Spleen (tissue), 7 donors: ENCODE measurements around the gene SUPT20HL2.

Experiments
- POLR2A ChIP-seq, 3 donors: fragments of 450-650 bp; IDR thresholded peaks; one replicate each; pipeline ENCODE4 v1.5.1; 2017; ENCODE audit warnings: antibody characterized with exemption in 3 of 3, mild to moderate bottlenecking in 1 of 3
- TF ChIP-seq, protein P1 (sequence below), 11 experiments: fragments of 200-600 bp in 7 of 11; fragments of 450-650 bp in 4 of 11; sonication (generic) in 4 of 11; IDR thresholded peaks in 8 of 11; conservative IDR thresholded peaks in 3 of 11; 1 replicate in 7 of 11; 2 replicates in 4 of 11; pipeline versions ENCODE4 v1.4.0 to v1.8.0; 2016 to 2021; ENCODE audit warnings: antibody characterized with exemption in 11 of 11, inconsistent platforms in 4 of 11, mild to moderate bottlenecking in 1 of 11
- donor health status: DM: no; HTN: no; CAD: no; lungs with moderate emphysema.
- donor health status: DM: no; HTN: no; CAD: no.
- donor health status: DM: no; HTN: no; CAD: no.

DNA sequence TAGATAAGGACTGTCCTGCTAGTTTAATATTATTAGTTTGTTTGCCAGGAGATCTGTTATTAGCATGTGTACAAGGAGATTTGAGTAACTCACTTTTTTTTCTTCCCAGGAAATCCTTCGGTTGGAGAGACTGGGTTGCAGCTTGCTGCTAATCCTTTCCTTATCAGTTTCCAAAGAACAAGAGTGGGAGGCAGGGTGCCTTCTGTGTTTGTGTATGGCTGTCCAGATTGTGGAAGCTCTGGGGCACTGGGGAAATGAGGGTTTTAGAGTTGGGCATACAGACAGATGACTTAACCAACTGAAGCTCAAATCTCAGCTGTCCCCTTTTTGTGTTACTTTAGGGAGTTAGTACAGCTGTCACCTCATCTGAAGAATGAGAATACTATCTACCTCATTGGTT is 34.0 kb upstream of the SUPT20HL2 start:
- TF ChIP-seq, protein P1, sequence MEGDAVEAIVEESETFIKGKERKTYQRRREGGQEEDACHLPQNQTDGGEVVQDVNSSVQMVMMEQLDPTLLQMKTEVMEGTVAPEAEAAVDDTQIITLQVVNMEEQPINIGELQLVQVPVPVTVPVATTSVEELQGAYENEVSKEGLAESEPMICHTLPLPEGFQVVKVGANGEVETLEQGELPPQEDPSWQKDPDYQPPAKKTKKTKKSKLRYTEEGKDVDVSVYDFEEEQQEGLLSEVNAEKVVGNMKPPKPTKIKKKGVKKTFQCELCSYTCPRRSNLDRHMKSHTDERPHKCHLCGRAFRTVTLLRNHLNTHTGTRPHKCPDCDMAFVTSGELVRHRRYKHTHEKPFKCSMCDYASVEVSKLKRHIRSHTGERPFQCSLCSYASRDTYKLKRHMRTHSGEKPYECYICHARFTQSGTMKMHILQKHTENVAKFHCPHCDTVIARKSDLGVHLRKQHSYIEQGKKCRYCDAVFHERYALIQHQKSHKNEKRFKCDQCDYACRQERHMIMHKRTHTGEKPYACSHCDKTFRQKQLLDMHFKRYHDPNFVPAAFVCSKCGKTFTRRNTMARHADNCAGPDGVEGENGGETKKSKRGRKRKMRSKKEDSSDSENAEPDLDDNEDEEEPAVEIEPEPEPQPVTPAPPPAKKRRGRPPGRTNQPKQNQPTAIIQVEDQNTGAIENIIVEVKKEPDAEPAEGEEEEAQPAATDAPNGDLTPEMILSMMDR (IDR thresholded peaks at IDR 0.05 in 8 of 11, conservative IDR thresholded peaks at IDR 0.05 in 3 of 11), result no peak
- no peak for TF ChIP-seq POLR2A (IDR thresholded peaks at IDR 0.05)
